T-helper 17 cell (primary cell): ENCODE results near the gene HIPK2. TPM values are rescaled to one million over a fixed set of nuclear protein-coding genes. Genes with fewer than 3 reads are reported as not detected.
A peak's percentile ranks its signal among the peaks of the same experiment; 100 is the strongest.

Source experiments
- ATAC-seq: fragments of 150-1000 bp; cut with Tn5 transposase; 2 replicates; pipeline ENCODE4 v1.10.0; 2021; ENCODE audit warnings: mild to moderate bottlenecking, moderate library complexity
- DNase-seq, 3 donors: peaks; one replicate each; pipeline versions ENCODE4 v3.0.0 to v3.0.0-alpha.2; 2020 to 2021
- H3K9me3 ChIP-seq: one replicate; pipeline ENCODE4 v1.7.0; 2013; ENCODE audit warnings: low read length, mild to moderate bottlenecking; ENCODE audit not compliant: control insufficient read depth, poor library complexity, severe bottlenecking
- H3K27ac Mint-ChIP-seq: one replicate; pipeline ENCODE4 v1.8.0; 2022; ENCODE audit warnings: mild to moderate bottlenecking, moderate library complexity, mixed read lengths
- H3K27me3 Mint-ChIP-seq: one replicate; pipeline ENCODE4 v1.8.0; 2022; ENCODE audit warnings: mixed read lengths
- H3K36me3 Mint-ChIP-seq: one replicate; pipeline ENCODE4 v1.8.0; 2022; ENCODE audit warnings: low read depth, mixed read lengths
- H3K4me1 Mint-ChIP-seq: one replicate; pipeline ENCODE4 v1.8.0; 2022; ENCODE audit warnings: mild to moderate bottlenecking, mixed read lengths
- H3K4me3 Mint-ChIP-seq: one replicate; pipeline ENCODE4 v1.8.0; 2022; ENCODE audit warnings: mild to moderate bottlenecking, moderate library complexity, mixed read lengths
- total RNA-seq, 4 donors: library from RNA in 2 of 4; stranded (reverse) in 2 of 4; gene quantifications; one replicate each; pipeline ENCODE4 v1.2.3 and lab custom pipeline; 2022 to 2026

HIPK2 gene
- total RNA-seq, 2 donors from 2014 or later, result 36.9 to 42.9 TPM

DNA sequence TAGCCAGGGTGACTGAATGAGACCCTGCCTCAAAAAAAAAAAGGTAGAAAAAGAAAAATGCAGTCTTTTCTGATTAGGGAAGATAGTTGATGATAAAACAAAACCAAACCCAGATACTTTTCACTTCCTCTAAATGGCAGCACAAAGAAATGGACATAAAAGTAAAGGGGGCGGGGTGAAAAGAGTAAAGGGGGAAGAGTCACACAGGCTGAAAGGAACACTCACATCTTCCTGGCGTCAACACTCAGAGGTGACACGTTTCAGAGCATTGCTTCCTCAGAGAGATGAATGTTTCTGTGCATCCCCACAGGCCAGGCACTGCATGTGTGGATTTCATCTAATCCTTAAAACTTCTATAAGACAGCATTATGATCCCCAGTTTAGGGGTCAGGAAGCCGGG is 81.2 kb downstream of the HIPK2 start:
- no peaks in the 10 kb centered on the region for H3K9me3 ChIP-seq
- H3K36me3 Mint-ChIP-seq, result peaks cover 10% of the 10 kb centered on the region
- H3K27ac Mint-ChIP-seq, result no peak overlapping the region
- no peak overlapping the region for H3K4me3 Mint-ChIP-seq
- ATAC-seq (peak; percentile 50), DNase-seq (no peak)
- peaks cover 26% of the 10 kb centered on the region for H3K4me1 Mint-ChIP-seq
- H3K27me3 Mint-ChIP-seq, result no peaks in the 10 kb centered on the region

DNA sequence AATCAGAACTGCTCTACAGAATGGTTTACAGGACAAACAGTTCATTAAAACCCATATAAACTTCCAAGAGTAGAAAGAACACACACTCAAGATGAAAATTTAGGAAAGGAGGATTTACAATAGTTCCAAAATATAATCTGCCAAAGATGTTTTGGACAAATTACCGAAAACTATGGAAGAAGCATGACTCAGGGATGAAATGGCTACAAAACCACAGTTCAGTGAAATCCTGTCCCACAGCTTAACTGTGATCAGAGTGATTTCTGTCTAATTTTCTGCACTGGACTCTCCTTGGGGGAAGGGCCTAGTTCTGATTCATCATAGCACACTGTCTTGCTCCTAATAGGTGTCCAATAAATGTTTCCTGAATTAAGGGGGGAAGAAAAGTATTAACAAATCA is 82.2 kb downstream of the HIPK2 start:
- Mint-ChIP-seq H3K4me3 (no peak overlapping the region), H3K27ac (no peak overlapping the region), H3K27me3 (no peaks in the 10 kb centered on the region), H3K36me3 (peaks cover 12% of the 10 kb centered on the region), H3K4me1 (peaks cover 29% of the 10 kb centered on the region)
- DNase-seq (no peak), ATAC-seq (no peak)
- no peaks in the 10 kb centered on the region for H3K9me3 ChIP-seq

- ATAC-seq (no peak), DNase-seq (no peak)
- H3K27me3 Mint-ChIP-seq, result no peaks in the 10 kb centered on the region
- H3K27ac Mint-ChIP-seq, result peak overlapping the region; percentile 47
- peaks cover 28% of the 10 kb centered on the region for H3K4me1 Mint-ChIP-seq
- peaks cover 12% of the 10 kb centered on the region for H3K36me3 Mint-ChIP-seq
- H3K9me3 ChIP-seq, result no peaks in the 10 kb centered on the region
- H3K4me3 Mint-ChIP-seq, result no peak overlapping the region
Measured at GRCh38 chr7:139695051-139695450, 82.7 kb downstream of the HIPK2 start.

DNA sequence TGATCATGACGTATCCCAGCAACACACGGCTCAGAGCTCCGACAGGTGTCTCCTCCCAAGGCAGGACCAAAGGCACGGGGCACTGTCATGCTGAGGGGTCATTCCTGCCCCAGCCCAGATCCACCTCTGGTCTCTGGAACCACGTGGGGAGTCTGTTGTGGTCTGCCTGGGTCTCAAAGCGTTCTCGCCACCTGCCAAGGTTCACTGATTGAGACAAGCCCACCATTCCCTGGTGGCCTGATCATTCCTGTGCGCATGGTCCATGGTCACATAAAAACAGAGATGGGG is 83.5 kb downstream of the HIPK2 start:
- Mint-ChIP-seq H3K27ac (peak overlapping the region; percentile 47), H3K36me3 (peaks cover 14% of the 10 kb centered on the region), H3K27me3 (no peaks in the 10 kb centered on the region), H3K4me3 (no peak overlapping the region), H3K4me1 (peaks cover 29% of the 10 kb centered on the region)
- no peak for ATAC-seq
- DNase-seq, result no peak
- H3K9me3 ChIP-seq, result no peaks in the 10 kb centered on the region

DNA sequence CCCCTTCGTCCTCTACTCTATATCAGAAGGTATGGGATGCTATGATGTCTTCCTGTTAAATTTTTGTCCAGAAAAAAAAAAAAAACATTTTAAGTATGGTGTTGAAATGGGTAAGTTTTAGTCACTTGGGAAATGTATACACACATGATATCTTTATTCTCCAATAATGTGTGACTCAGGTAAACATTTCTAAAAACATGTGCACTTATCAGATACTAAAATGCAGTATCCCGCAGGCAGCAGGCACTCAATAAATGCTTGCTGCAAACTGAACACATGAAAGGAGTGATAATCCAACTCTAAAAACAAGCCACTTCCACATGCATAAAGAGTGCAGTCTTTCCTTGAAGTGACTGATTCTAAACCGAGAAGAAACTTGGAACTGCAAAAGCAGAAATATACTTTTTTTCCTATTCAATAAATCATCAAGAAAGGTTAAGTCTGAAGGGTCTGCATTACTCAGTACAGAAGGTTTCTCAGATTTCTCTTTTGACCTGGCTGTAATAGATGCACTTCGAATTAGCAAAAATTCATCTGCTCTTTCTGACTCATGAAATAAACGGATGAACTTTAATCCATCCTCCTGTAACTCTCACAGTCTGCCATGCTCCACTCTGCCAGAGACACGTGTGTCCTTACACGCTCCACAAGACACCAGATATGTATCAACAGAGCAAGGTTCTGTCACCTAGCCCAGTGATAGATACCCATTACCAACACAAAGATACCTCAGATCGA is 84.0 kb downstream of the HIPK2 start:
- H3K4me1 Mint-ChIP-seq, result peaks cover 29% of the 10 kb centered on the region
- H3K4me3 Mint-ChIP-seq, result no peak overlapping the region
- ATAC-seq (no peak), DNase-seq (no peak)
- H3K9me3 ChIP-seq, result no peaks in the 10 kb centered on the region
- H3K27ac Mint-ChIP-seq, result peak overlapping the region; percentile 47
- H3K36me3 Mint-ChIP-seq, result peaks cover 12% of the 10 kb centered on the region
- no peaks in the 10 kb centered on the region for H3K27me3 Mint-ChIP-seq

GRCh38 chr7:139692723-139693122 is 85.1 kb downstream of the HIPK2 start:
- Mint-ChIP-seq H3K4me1 (peaks cover 31% of the 10 kb centered on the region), H3K36me3 (peaks cover 10% of the 10 kb centered on the region), H3K27me3 (no peaks in the 10 kb centered on the region), H3K27ac (no peak overlapping the region), H3K4me3 (no peak overlapping the region)
- H3K9me3 ChIP-seq, result no peaks in the 10 kb centered on the region
- DNase-seq, result no peak
- no peak for ATAC-seq

GRCh38 chr7:139691253-139691781 is 86.5 kb downstream of the HIPK2 start:
- Mint-ChIP-seq H3K4me1 (peaks cover 28% of the 10 kb centered on the region), H3K4me3 (no peak overlapping the region), H3K27me3 (no peaks in the 10 kb centered on the region), H3K36me3 (peaks cover 10% of the 10 kb centered on the region), H3K27ac (no peak overlapping the region)
- ATAC-seq (no peak), DNase-seq (no peak)
- no peaks in the 10 kb centered on the region for H3K9me3 ChIP-seq

GRCh38 chr7:139687980-139688632 is 89.7 kb downstream of the HIPK2 start:
- H3K4me1 Mint-ChIP-seq, result peaks cover 24% of the 10 kb centered on the region
- no peaks in the 10 kb centered on the region for H3K9me3 ChIP-seq
- H3K27me3 Mint-ChIP-seq, result no peaks in the 10 kb centered on the region
- no peak overlapping the region for H3K27ac Mint-ChIP-seq
- DNase-seq (no peak), ATAC-seq (no peak)
- H3K36me3 Mint-ChIP-seq, result peaks cover 7% of the 10 kb centered on the region
- H3K4me3 Mint-ChIP-seq, result no peak overlapping the region

DNA sequence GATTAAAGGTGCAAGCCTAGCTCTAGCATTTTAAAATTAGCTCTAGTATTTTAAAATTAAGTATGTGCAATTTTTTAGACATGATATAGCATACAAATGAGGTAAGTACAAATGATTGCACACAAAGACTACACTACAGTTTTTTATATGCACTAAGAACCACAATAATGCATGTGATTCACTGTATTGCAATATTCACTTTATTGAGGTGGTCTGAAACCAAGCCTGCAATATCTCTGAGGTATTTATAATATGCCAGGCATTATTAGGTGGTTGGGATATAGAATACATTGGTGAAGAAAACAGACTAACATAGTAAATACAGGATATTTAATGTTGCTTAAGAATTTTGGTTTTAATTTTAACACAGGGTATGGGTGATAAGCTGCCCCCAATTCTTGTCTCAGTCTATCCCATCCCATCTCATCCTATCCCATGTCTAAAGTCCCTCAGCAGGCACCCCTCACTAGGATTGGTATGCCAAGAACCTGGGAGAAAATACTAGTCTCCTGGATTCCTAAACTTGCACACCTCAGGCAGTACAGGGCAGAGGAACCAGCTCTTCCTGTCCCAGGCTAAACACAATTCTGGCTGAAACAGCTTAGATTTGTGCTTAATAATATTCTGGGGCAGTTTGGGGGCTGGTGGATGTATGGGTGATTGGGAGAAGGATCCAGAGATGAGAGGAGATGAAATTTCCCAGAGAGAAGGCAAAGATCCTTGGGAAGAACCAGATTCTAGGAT is 90.4 kb downstream of the HIPK2 start:
- ATAC-seq (no peak), DNase-seq (no peak)
- Mint-ChIP-seq H3K4me3 (no peak overlapping the region), H3K36me3 (peaks cover 5% of the 10 kb centered on the region), H3K4me1 (peaks cover 26% of the 10 kb centered on the region), H3K27ac (no peak overlapping the region), H3K27me3 (no peaks in the 10 kb centered on the region)
- H3K9me3 ChIP-seq, result no peaks in the 10 kb centered on the region

- H3K9me3 ChIP-seq, result no peaks in the 10 kb centered on the region
- H3K4me3 Mint-ChIP-seq, result peak overlapping the region; percentile 9
- DNase-seq (no peak), ATAC-seq (no peak)
- no peaks in the 10 kb centered on the region for H3K27me3 Mint-ChIP-seq
- H3K4me1 Mint-ChIP-seq, result peaks cover 32% of the 10 kb centered on the region
- H3K36me3 Mint-ChIP-seq, result no peaks in the 10 kb centered on the region
- H3K27ac Mint-ChIP-seq, result peak overlapping the region; percentile 69
Measured at GRCh38 chr7:139683137-139683921, 94.5 kb downstream of the HIPK2 start.

DNA sequence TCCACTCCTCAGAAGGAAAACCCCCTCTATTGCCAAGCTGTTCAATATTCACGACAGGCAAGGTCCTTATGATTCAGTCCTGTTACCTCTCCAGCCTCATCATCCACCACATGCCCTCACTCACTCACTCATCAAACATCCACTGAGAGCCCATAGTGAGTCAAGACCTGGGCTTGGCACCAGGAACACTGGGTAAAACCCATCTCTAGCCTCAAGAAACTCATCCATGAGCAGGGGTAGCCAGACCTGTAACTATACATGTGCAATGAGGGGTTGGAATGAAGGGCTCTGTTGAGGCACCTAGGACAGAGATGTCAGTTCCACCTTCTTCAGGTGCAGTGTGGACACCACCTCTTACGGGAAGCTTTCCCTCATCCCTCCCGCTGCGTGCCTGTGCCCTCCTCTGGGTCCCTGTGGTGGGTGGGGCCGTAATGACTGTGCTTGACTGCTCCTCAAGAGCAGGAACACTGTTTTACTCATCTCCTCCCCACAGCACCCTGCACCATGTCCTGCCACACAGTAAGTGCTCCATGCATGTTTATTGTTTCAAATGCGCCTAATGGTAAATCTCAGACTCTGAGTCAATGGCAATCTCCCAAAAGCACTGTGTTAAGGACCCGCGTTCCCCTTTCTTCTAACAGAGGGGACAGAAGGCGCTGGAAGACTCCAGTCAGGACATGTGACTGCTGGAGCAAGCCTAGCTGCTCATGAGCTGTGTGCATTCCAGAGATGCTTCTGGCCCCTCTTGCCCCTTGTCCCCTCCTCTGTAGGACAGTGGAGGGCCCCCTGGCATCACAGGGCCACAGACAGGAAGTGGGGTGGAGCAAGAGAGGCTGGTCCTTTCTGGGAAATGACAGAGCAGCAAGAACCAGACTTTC is 95.4 kb downstream of the HIPK2 start:
- no peaks in the 10 kb centered on the region for H3K9me3 ChIP-seq
- H3K36me3 Mint-ChIP-seq, result no peaks in the 10 kb centered on the region
- H3K4me3 Mint-ChIP-seq, result peak overlapping the region; percentile 70
- DNase-seq (no peak), ATAC-seq (peak; percentile 56)
- H3K27ac Mint-ChIP-seq, result peak overlapping the region; percentile 69
- peaks cover 30% of the 10 kb centered on the region for H3K4me1 Mint-ChIP-seq
- H3K27me3 Mint-ChIP-seq, result no peaks in the 10 kb centered on the region

GRCh38 chr7:139681812-139682135 is 96.0 kb downstream of the HIPK2 start:
- H3K4me3 Mint-ChIP-seq, result peak overlapping the region; percentile 70
- no peaks in the 10 kb centered on the region for H3K36me3 Mint-ChIP-seq
- peak overlapping the region; percentile 41 for H3K27ac Mint-ChIP-seq
- H3K4me1 Mint-ChIP-seq, result peaks cover 30% of the 10 kb centered on the region
- H3K27me3 Mint-ChIP-seq, result no peaks in the 10 kb centered on the region
- ATAC-seq (no peak), DNase-seq (no peak)
- H3K9me3 ChIP-seq, result no peaks in the 10 kb centered on the region
